GM12878 (cell line): ENCODE measurements around the gene EIF4EBP2. TPM values are rescaled to one million over a fixed set of nuclear protein-coding genes. Genes with fewer than 3 reads are reported as not detected.

Experiments
- ATAC-seq: fragments of 200-7000 bp; cut with Tn5 transposase; 3 replicates; pipeline ENCODE4 v1.9.1; 2020; ENCODE audit warnings: mild to moderate bottlenecking, moderate library complexity
- BruUV-seq: library from RNA; stranded (reverse); fragments of 400-500 nt; replicated peaks from 2 replicates; lab custom pipeline; 2021; lab: Mats Ljungman, UMichigan
- CTCF ChIA-PET: fragments of 300-600 bp; sonication (Branson Sonifier 250); formaldehyde crosslinking; extraction: SDS; loops from one replicate; lab custom pipeline; 2021; ENCODE audit warnings: inconsistent platforms; lab: Yijun Ruan, JAX
- POLR2A ChIA-PET: fragments of 350-600 bp; formaldehyde crosslinking; extraction: SDS; loops from one replicate; lab custom pipeline; 2021; ENCODE audit warnings: inconsistent platforms; lab: Charles Lee
- RAD21 ChIA-PET: fragments of 300-600 bp; sonication (Branson Sonifier 250); formaldehyde crosslinking; loops from one replicate; lab custom pipeline; 2023; ENCODE audit warnings: antibody characterized with exemption; ENCODE audit not compliant: unreplicated experiment; lab: Charles Lee
- SMC1A ChIA-PET: fragments of 300-600 bp; sonication (Branson Sonifier 250); formaldehyde crosslinking; loops from one replicate; lab custom pipeline; 2023; ENCODE audit not compliant: unreplicated experiment, uncharacterized antibody; lab: Charles Lee
- DNase-seq: peaks from one replicate; pipeline ENCODE4 v3.0.0-alpha.2; 2011; ENCODE audit warnings: low read depth, low spot score
- FAIRE-seq: peaks from 3 replicates; lab custom pipeline; 2011; peaks lifted over from hg19 to GRCh38; lab: Jason Lieb, UNC
- H2AFZ ChIP-seq: 2 replicates; pipeline ENCODE4 v1.6.0; 2011; ENCODE audit warnings: low read depth, low read length, control low read depth; ENCODE audit not compliant: control insufficient read depth
- H3K27ac ChIP-seq: 2 replicates; pipeline ENCODE4 v1.5.1; 2011; ENCODE audit warnings: control low read depth; ENCODE audit not compliant: control insufficient read depth, insufficient read depth
- H3K27me3 ChIP-seq, 2 experiments: replicated peaks in 1 of 2; 2 replicates each; pipeline versions ENCODE4 v1.6.0 to v1.6.1; 2011; ENCODE audit warnings: low read length in 1 of 2; ENCODE audit not compliant: control insufficient read depth in 2 of 2, insufficient read depth in 2 of 2
- H3K36me3 ChIP-seq, 2 experiments: 2 replicates each; pipeline ENCODE4 v1.5.1; 2011; ENCODE audit warnings: low read length in 1 of 2; ENCODE audit not compliant: control insufficient read depth in 2 of 2, insufficient read depth in 2 of 2
- H3K4me1 ChIP-seq: 2 replicates; pipeline ENCODE4 v1.6.1; 2011; ENCODE audit warnings: mild to moderate bottlenecking, low read length, moderate library complexity, mixed read lengths; ENCODE audit not compliant: control insufficient read depth, insufficient read depth
- H3K4me2 ChIP-seq: 2 replicates; pipeline ENCODE4 v1.6.0; 2011; ENCODE audit warnings: control low read depth; ENCODE audit not compliant: control insufficient read depth, insufficient read depth
- H3K4me3 ChIP-seq: fragments of 200-600 bp; sonication (generic); 2 replicates; pipeline ENCODE4 v1.5.1; 2016
- H3K79me2 ChIP-seq: 2 replicates; pipeline ENCODE4 v1.6.0; 2011; ENCODE audit warnings: low read length; ENCODE audit not compliant: control insufficient read depth, insufficient read depth
- H3K9ac ChIP-seq: 2 replicates; pipeline ENCODE4 v1.8.0; 2011; ENCODE audit warnings: low read length, control low read depth, mixed read lengths; ENCODE audit not compliant: control insufficient read depth, insufficient read depth
- H3K9me3 ChIP-seq: replicated peaks from 3 replicates; pipeline ENCODE4 v1.5.1; 2011; ENCODE audit warnings: mild to moderate bottlenecking, low read length; ENCODE audit not compliant: control insufficient read depth, insufficient read depth
- H4K20me1 ChIP-seq: 2 replicates; pipeline ENCODE4 v1.6.0; 2011; ENCODE audit not compliant: control insufficient read depth, insufficient read depth
- BCL11A ChIP-seq: IDR thresholded peaks from 2 replicates; pipeline ENCODE4 v1.6.1; 2011; ENCODE audit warnings: low read depth, low read length
- BHLHE40 ChIP-seq, 2 experiments: fragments of 450-650 bp in 1 of 2; IDR thresholded peaks; 2 replicates each; pipeline ENCODE4 v1.6.1; 2011 to 2017; ENCODE audit warnings: low read depth in 2 of 2, borderline replicate concordance in 1 of 2, improper control_type of control experiment in 1 of 2, low read length in 1 of 2, mild to moderate bottlenecking in 1 of 2
- CBFB ChIP-seq: IDR thresholded peaks from 2 replicates; pipeline ENCODE4 v1.6.1; 2016; ENCODE audit warnings: antibody characterized with exemption, low read depth
- CEBPB ChIP-seq, 2 experiments: fragments of 150-350 bp in 1 of 2; IDR thresholded peaks; 2 replicates each; pipeline ENCODE4 v1.6.1; 2012 to 2014; ENCODE audit warnings: low read depth in 2 of 2, low read length in 2 of 2, borderline replicate concordance in 1 of 2, inconsistent platforms in 1 of 2
- CREM ChIP-seq: IDR thresholded peaks from 2 replicates; pipeline ENCODE4 v1.6.1; 2014; ENCODE audit warnings: antibody characterized with exemption, low read depth
- CTCF ChIP-seq, 3 experiments: IDR thresholded peaks in 2 of 3; conservative IDR thresholded peaks in 1 of 3; 2 replicates each; pipeline ENCODE4 v1.5.1; 2011; ENCODE audit warnings: low read depth in 3 of 3, low read length in 3 of 3, mild to moderate bottlenecking in 3 of 3, control low read depth in 2 of 3, moderate library complexity in 2 of 3, inconsistent platforms in 1 of 3, mixed read lengths in 1 of 3; ENCODE audit not compliant: control insufficient read depth in 2 of 3, insufficient read depth in 1 of 3; ENCODE audit errors: extremely low read depth in 1 of 3
- DPF2 ChIP-seq: fragments of 450-650 bp; IDR thresholded peaks from 2 replicates; pipeline ENCODE4 v1.6.1; 2017; ENCODE audit warnings: mild to moderate bottlenecking
- GATAD2B ChIP-seq: fragments of 450-650 bp; conservative IDR thresholded peaks from 2 replicates; pipeline ENCODE4 v1.6.1; 2017; ENCODE audit warnings: low read depth, mild to moderate bottlenecking, moderate library complexity
- IKZF1 ChIP-seq: fragments of 450-650 bp; conservative IDR thresholded peaks from 2 replicates; pipeline ENCODE4 v1.6.1; 2017; ENCODE audit warnings: antibody characterized with exemption, mild to moderate bottlenecking
- LARP7 ChIP-seq: fragments of 450-650 bp; IDR thresholded peaks from 2 replicates; pipeline ENCODE4 v1.6.1; 2017; ENCODE audit warnings: mild to moderate bottlenecking
- MEF2B ChIP-seq: fragments of 450-650 bp; IDR thresholded peaks from 2 replicates; pipeline ENCODE4 v1.6.1; 2018; ENCODE audit warnings: mild to moderate bottlenecking, moderate library complexity; ENCODE audit not compliant: partially characterized antibody, poor library complexity, severe bottlenecking
- NR2F1 ChIP-seq: fragments of 450-650 bp; conservative IDR thresholded peaks from 2 replicates; pipeline ENCODE4 v1.6.1; 2017; ENCODE audit warnings: mild to moderate bottlenecking
- RUNX3 ChIP-seq: IDR thresholded peaks from 2 replicates; pipeline ENCODE4 v1.6.1; 2012; ENCODE audit warnings: low read length, inconsistent platforms
- TAF1 ChIP-seq: IDR thresholded peaks from 2 replicates; pipeline ENCODE4 v1.6.1; 2011; ENCODE audit warnings: mild to moderate bottlenecking, low read depth, low read length, borderline replicate concordance
- TCF12 ChIP-seq: IDR thresholded peaks from 2 replicates; pipeline ENCODE4 v1.6.1; 2011; ENCODE audit warnings: low read depth, mild to moderate bottlenecking, low read length
- TCF3 ChIP-seq: IDR thresholded peaks from 2 replicates; pipeline ENCODE4 v1.6.1; 2012; ENCODE audit warnings: low read depth, mild to moderate bottlenecking, low read length, borderline replicate concordance; ENCODE audit not compliant: insufficient read depth
- WGBS: methylation state at CpG from one replicate; pipeline ENCODE4 v1.1.6; 2016; ENCODE audit warnings: low lambda C conversion rate; ENCODE audit not compliant: insufficient replicate concordance, insufficient coverage; ENCODE audit errors: missing lambda C conversion rate; 5-methylcytosine and 5-hydroxymethylcytosine counted together
- in situ Hi-C: fragments of 300-500 bp; cut with MboI; formaldehyde crosslinking; loops from 9 replicates; pipeline ENCODE4 v1.14.3; 2018; ENCODE audit warnings: mixed read lengths
- intact Hi-C: fragments of 100-400 bp; cut with micrococcal nuclease; formaldehyde crosslinking; loops from one replicate; pipeline ENCODE4 v1.14.2; 2022; ENCODE audit not compliant: unreplicated experiment
- polyA plus RNA-seq, 11 experiments: library from polyadenylated mRNA; depleted of rRNA in 4 of 11; unstranded in 6 of 11; stranded (reverse) in 5 of 11; fragments of >200 nt; fragmentation: Nextera tagmentation in 4 of 11; fragmentation: Illumina TruSeq in 1 of 11; extraction: Ambion mirVana in 4 of 11; extraction: Trizol in 1 of 11; gene quantifications; 1 replicate in 1 of 11; 2 replicates in 10 of 11; pipeline versions ENCODE4 v1.2.1 to v1.2.3, GENCODE V29; 2011 to 2016; ENCODE audit warnings: inconsistent platforms in 2 of 11, missing spikeins in 2 of 11, low read depth in 1 of 11
- total RNA-seq, 4 experiments: library from RNA; depleted of rRNA in 3 of 4; stranded (reverse); fragments of >200 nt in 3 of 4; fragmentation: Illumina TruSeq in 1 of 4; extraction: Trizol in 1 of 4; gene quantifications; 2 replicates each; pipeline versions ENCODE4 v1.2.1 to v1.2.3, GENCODE V29; 2013 to 2021

Gene EIF4EBP2
- total and polyA plus RNA-seq, 10 of the 15 experiments (the other 5 are each of a cell fraction or from before 2014, with no cell fraction given) = 14.4 to 51.3 (median 28.9) TPM

- CTCF ChIA-PET = interaction anchor here (0.6 to 26.0 kb wide), 7 partner anchors 10 to 845 kb away, joined by 3 to 756 read pairs (median 4); no protein-coding TSS in a partner anchor
Observed at GRCh38 chr10:70360215-70360614, 43.7 kb upstream of the EIF4EBP2 start.

DNA sequence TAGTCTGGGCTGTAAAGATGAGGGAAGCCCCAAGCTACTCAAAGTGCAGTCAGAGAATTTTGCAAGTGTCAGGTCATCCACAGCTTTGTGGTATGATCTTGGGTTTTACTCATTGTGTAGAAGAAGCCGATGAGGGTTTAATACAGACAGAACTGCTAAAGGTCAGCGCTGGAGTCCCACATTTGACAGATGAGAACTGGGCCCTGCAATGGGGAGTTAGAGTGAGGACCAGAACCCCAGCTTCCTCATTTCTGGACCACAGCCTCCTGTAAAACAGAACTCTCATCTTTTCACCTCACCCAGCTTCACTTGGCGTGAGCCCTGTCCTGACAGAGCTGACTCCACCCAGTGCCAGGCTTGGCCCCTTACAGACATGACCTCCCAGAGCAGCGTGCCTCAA is 41.6 kb upstream of the EIF4EBP2 start:
- H3K9ac ChIP-seq = no peak overlapping the region
- H3K27me3 ChIP-seq = no peaks in the 10 kb centered on the region
- ChIA-PET POLR2A (interaction anchor here (0.8 to 3.3 kb wide), 8 partner anchors 12 to 192 kb away, joined by 3 to 14 read pairs (median 4); partner anchors contain the start of gene SAR1A), RAD21 (interaction anchor here (0.6 to 19.9 kb wide), 13 partner anchors 8 to 247 kb away, joined by 3 to 675 read pairs (median 20); partner anchors contain the start of genes EIF4EBP2, PPA1, SAR1A and TYSND1), CTCF (interaction anchor here (0.9 to 26.0 kb wide), 10 partner anchors 8 to 247 kb away, joined by 3 to 756 read pairs (median 38); partner anchors contain the start of genes PPA1 and TYSND1), SMC1A (interaction anchor here (0.7 to 10.4 kb wide), 11 partner anchors 8 to 139 kb away, joined by 3 to 408 read pairs (median 3); no protein-coding TSS in a partner anchor)
- H3K4me1 ChIP-seq = peaks cover 34% of the 10 kb centered on the region
- peaks cover 0 to 1% of the 10 kb centered on the region in 2 experiments; a peak in 1 of 4 replicates for H3K36me3 ChIP-seq
- H3K79me2 ChIP-seq = peaks cover 16% of the 10 kb centered on the region
- DNase-seq = no peak
- in situ Hi-C loops (no loop called here), intact Hi-C loops (no loop called here)
- peak; percentile 57 for ATAC-seq
- FAIRE-seq = no peak
- H4K20me1 ChIP-seq = no peaks in the 10 kb centered on the region
- WGBS = 11% methylated on average over 4 of the region's 4 CpGs
- peak overlapping the region; percentile 26; the same call in 1 of the 2 replicates for H2AFZ ChIP-seq
- H3K4me3 ChIP-seq = no peak overlapping the region
- BruUV-seq = no TSS peak
- H3K9me3 ChIP-seq = no peaks in the 10 kb centered on the region; the same call in 2 of the 3 replicates
- H3K27ac ChIP-seq = peak overlapping the region; percentile 41
- H3K4me2 ChIP-seq = no peak overlapping the region; the same call in 1 of the 2 replicates
- TF ChIP-seq GATAD2B (peak; percentile 47; the same call in 1 of the 2 replicates), BHLHE40 (IDR thresholded peaks at IDR 0.05; ENCODE audit: borderline replicate concordance in 1 of 2, low read depth in 2 of 2, low read length in 1 of 2) (peak in 1 of 2 experiments; percentile 18; a peak in 1 of 4 replicates), MEF2B (peak; percentile 44), CEBPB (IDR thresholded peaks at IDR 0.05; ENCODE audit: borderline replicate concordance in 1 of 2, low read depth in 2 of 2, low read length in 2 of 2) (no peak), CBFB (no peak), DPF2 (no peak), CTCF (IDR thresholded peaks at IDR 0.05 in 2 of 3, conservative IDR thresholded peaks at IDR 0.05 in 1 of 3; ENCODE audit: control insufficient read depth in 2 of 3, extremely low read depth in 1 of 3, insufficient read depth in 1 of 3, low read depth in 3 of 3, low read length in 3 of 3) (no peak), NR2F1 (peak; percentile 83), IKZF1 (peak; percentile 72), RUNX3 (0 out of 2 replicates have a peak, but pooled peaks have one; percentile 4), BCL11A (no peak)

More at GRCh38 chr10:70360215-70360614, 43.7 kb upstream of the EIF4EBP2 start:
- no peaks in the 10 kb centered on the region for H3K27me3 ChIP-seq
- no peak overlapping the region for H2AFZ ChIP-seq
- RAD21 ChIA-PET = interaction anchor here (1.5 to 19.9 kb wide), 3 partner anchors 14 to 135 kb away, joined by 4 to 675 read pairs (median 180); partner anchors contain the start of gene PPA1
- DNase-seq = no peak
- POLR2A ChIA-PET = interaction anchor here (0.7 kb wide), 4 partner anchors 84 to 426 kb away, joined by 3 to 4 read pairs (median 3); no protein-coding TSS in a partner anchor
- H4K20me1 ChIP-seq = no peaks in the 10 kb centered on the region
- H3K9ac ChIP-seq = no peak overlapping the region
- intact Hi-C loops = no loop called here
- 100% methylated on average over 2 of the region's 2 CpGs for WGBS
- H3K27ac ChIP-seq = no peak overlapping the region
- no peak for ATAC-seq
- in situ Hi-C loops = no loop called here
- TF ChIP-seq LARP7 (no peak), TAF1 (no peak), CBFB (no peak), CREM (no peak), TCF3 (no peak), TCF12 (no peak)
- TF ChIP-seq, all 136 proteins: peak for 0
- Histone ChIP-seq H3K4me1 (peaks cover 53% of the 10 kb centered on the region), H3K9me3 (no peaks in the 10 kb centered on the region; the same call in 2 of the 3 replicates), H3K79me2 (peaks cover 16% of the 10 kb centered on the region), H3K4me2 (no peak overlapping the region), H3K36me3 (peaks cover 0 to 1% of the 10 kb centered on the region in 2 experiments; a peak in 1 of 4 replicates), H3K4me3 (no peak overlapping the region)
- no TSS peak for BruUV-seq
- FAIRE-seq = no peak
- SMC1A ChIA-PET = interaction anchor here (0.7 to 10.4 kb wide), 7 partner anchors 12 to 137 kb away, joined by 3 to 408 read pairs (median 4); no protein-coding TSS in a partner anchor
